ENCODE results near the gene TANGO2.

The TANGO2 gene

DNA sequence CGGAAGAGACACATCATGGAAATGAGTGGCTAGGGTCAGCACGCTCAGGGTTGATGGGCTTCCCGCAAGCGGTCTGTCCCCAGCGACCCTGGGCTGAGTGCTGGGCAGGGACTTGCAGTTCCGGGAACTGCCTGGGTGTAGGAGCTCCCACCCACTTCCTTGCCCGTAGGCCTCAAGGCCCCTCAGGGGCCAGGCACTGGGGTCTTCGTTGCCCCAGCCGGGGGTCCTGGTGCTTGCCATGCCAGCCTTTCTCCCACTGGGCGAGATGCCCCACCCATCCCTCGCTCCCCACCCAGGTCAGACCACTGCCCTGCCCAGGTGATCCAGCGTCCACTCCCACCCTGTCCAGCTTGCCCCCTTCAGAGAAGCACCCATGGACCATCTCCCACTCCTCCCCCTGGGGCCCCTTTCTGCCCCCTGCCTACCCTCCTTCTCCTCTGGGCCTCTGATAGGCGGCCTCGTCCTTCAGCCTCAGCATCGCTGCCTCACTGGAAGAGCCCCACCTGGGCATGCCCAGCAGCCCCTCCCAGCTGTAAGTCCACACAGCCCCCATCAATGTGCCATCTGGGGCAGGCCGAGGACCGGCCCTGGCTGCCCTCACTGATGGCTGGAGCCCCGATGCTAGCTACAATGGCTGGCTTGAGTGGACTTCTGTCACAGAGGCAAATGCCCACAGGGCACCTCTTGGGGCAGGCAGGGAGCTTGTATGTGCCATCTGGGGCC, 41.3 kb downstream of the TANGO2 start:
- TF ChIP-seq FOXM1 (IDR thresholded peaks at IDR 0.05; ENCODE audit: borderline replicate concordance, low read depth) (no peak), MAX (IDR thresholded peaks at IDR 0.05) (no peak), NFIC (IDR thresholded peaks at IDR 0.05) (no peak), EP300 (IDR thresholded peaks at IDR 0.05; ENCODE audit: borderline replicate concordance) (no peak), RAD21 (IDR thresholded peaks at IDR 0.05; ENCODE audit: low read depth) (no peak), TEAD4 (IDR thresholded peaks at IDR 0.05) (no peak), TCF12 (IDR thresholded peaks at IDR 0.05; ENCODE audit: low read depth) (no peak), CREB1 (IDR thresholded peaks at IDR 0.05; ENCODE audit: low read depth) (no peak), CEBPB (IDR thresholded peaks at IDR 0.05) (no peak), USF1 (IDR thresholded peaks at IDR 0.05) (no peak), EGR1 (IDR thresholded peaks at IDR 0.05) (no peak), TAF1 (IDR thresholded peaks at IDR 0.05; ENCODE audit: low read depth) (no peak), YY1 (IDR thresholded peaks at IDR 0.05; ENCODE audit: low read depth) (no peak), ZBTB7A (IDR thresholded peaks at IDR 0.05; ENCODE audit: low read depth) (no peak)
- TF ChIP-seq, protein P1, sequence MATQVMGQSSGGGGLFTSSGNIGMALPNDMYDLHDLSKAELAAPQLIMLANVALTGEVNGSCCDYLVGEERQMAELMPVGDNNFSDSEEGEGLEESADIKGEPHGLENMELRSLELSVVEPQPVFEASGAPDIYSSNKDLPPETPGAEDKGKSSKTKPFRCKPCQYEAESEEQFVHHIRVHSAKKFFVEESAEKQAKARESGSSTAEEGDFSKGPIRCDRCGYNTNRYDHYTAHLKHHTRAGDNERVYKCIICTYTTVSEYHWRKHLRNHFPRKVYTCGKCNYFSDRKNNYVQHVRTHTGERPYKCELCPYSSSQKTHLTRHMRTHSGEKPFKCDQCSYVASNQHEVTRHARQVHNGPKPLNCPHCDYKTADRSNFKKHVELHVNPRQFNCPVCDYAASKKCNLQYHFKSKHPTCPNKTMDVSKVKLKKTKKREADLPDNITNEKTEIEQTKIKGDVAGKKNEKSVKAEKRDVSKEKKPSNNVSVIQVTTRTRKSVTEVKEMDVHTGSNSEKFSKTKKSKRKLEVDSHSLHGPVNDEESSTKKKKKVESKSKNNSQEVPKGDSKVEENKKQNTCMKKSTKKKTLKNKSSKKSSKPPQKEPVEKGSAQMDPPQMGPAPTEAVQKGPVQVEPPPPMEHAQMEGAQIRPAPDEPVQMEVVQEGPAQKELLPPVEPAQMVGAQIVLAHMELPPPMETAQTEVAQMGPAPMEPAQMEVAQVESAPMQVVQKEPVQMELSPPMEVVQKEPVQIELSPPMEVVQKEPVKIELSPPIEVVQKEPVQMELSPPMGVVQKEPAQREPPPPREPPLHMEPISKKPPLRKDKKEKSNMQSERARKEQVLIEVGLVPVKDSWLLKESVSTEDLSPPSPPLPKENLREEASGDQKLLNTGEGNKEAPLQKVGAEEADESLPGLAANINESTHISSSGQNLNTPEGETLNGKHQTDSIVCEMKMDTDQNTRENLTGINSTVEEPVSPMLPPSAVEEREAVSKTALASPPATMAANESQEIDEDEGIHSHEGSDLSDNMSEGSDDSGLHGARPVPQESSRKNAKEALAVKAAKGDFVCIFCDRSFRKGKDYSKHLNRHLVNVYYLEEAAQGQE (IDR thresholded peaks at IDR 0.05; ENCODE audit: low read depth), result no peak

DNA sequence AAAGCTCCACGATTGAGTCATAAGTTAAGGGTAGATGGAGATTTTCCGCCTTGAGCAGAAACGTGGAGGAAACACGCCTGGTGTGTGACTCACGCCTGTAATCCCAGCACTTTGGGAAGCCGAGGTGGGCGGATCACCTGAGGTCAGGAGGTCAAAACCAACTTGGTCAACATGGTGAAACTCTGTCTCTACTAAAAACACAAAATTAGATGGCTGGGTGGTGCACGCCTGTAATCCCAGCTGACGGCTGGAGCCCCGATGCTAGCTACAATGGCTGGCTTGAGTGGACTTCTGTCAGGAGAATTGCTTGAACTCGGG, 41.8 kb downstream of the TANGO2 start:
- TF ChIP-seq CREB1 (IDR thresholded peaks at IDR 0.05; ENCODE audit: low read depth) (no peak), NFIC (IDR thresholded peaks at IDR 0.05) (no peak), TAF1 (IDR thresholded peaks at IDR 0.05; ENCODE audit: low read depth) (no peak), EP300 (IDR thresholded peaks at IDR 0.05; ENCODE audit: borderline replicate concordance) (no peak)
- TF ChIP-seq, protein P1 (IDR thresholded peaks at IDR 0.05; ENCODE audit: low read depth), result no peak

DNA sequence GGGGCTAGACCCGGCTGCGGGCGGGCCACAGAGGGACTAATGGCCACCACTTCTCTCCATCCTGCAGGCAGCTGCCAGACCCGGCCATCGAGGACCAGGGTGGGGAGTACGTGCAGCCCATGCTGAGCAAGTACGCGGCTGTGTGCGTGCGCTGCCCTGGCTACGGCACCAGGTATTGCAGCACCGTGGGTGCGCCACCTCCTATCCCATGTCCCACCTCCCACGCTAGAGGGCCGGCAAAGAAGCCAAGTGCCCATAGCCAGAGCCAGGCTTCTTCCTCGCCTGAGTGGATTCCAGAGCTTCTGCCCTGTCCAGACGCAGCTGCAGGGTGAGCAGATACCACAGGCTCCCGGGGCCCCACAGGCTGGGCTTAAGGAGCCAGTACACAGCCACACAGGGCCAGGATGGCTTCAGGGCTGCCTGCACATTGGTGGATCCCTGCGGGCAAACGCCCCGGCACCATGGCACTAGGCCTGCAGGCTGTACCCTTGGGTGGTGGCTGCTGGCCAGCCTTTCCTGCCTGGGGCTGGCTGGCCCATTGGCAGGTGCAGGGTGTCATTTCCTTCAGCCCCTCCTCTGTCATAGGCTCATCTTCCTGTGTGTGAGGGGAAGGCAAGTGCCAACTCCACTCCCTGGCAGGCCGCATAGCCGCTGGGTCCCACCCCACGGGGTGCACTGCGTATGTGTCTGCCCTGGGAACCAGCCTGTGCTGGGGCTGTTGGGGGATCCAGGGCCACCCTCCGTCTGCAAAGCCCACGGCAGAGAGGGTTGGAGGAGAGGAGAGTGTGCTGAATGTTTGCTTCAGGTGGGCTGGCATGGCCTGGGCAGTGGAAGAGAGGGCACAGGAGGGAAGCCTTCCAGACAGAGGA, 42.6 kb downstream of the TANGO2 start:
- TF ChIP-seq NFIC (IDR thresholded peaks at IDR 0.05) (no peak), EGR1 (IDR thresholded peaks at IDR 0.05) (no peak), CREB1 (IDR thresholded peaks at IDR 0.05; ENCODE audit: low read depth) (no peak), MAX (IDR thresholded peaks at IDR 0.05) (no peak), TAF1 (IDR thresholded peaks at IDR 0.05; ENCODE audit: low read depth) (no peak), YY1 (IDR thresholded peaks at IDR 0.05; ENCODE audit: low read depth) (no peak), TEAD4 (IDR thresholded peaks at IDR 0.05) (no peak), TCF12 (IDR thresholded peaks at IDR 0.05; ENCODE audit: low read depth) (no peak), FOXM1 (IDR thresholded peaks at IDR 0.05; ENCODE audit: borderline replicate concordance, low read depth) (no peak), USF1 (IDR thresholded peaks at IDR 0.05) (no peak), EP300 (IDR thresholded peaks at IDR 0.05; ENCODE audit: borderline replicate concordance) (no peak), RAD21 (IDR thresholded peaks at IDR 0.05; ENCODE audit: low read depth) (no peak)
- TF ChIP-seq, protein P1 (IDR thresholded peaks at IDR 0.05; ENCODE audit: low read depth), result no peak

GRCh38 chr22:20064140-20064480, 43.2 kb downstream of the TANGO2 start:
- TF ChIP-seq TEAD4 (IDR thresholded peaks at IDR 0.05) (no peak), MAX (IDR thresholded peaks at IDR 0.05) (no peak), NFIC (IDR thresholded peaks at IDR 0.05) (no peak), USF1 (IDR thresholded peaks at IDR 0.05) (no peak), CEBPB (IDR thresholded peaks at IDR 0.05) (no peak), FOXM1 (IDR thresholded peaks at IDR 0.05; ENCODE audit: borderline replicate concordance, low read depth) (no peak), EGR1 (IDR thresholded peaks at IDR 0.05) (no peak), YY1 (IDR thresholded peaks at IDR 0.05; ENCODE audit: low read depth) (no peak), EP300 (IDR thresholded peaks at IDR 0.05; ENCODE audit: borderline replicate concordance) (no peak), TCF12 (IDR thresholded peaks at IDR 0.05; ENCODE audit: low read depth) (no peak), ZBTB7A (IDR thresholded peaks at IDR 0.05; ENCODE audit: low read depth) (no peak), TAF1 (IDR thresholded peaks at IDR 0.05; ENCODE audit: low read depth) (no peak), CREB1 (IDR thresholded peaks at IDR 0.05; ENCODE audit: low read depth) (no peak), RAD21 (IDR thresholded peaks at IDR 0.05; ENCODE audit: low read depth) (no peak)
- TF ChIP-seq, protein P1 (IDR thresholded peaks at IDR 0.05; ENCODE audit: low read depth), result no peak
